ENCODE results near the gene USH1G. TPM values are rescaled to one million over a fixed set of nuclear protein-coding genes. Genes with fewer than 3 reads are reported as not detected.

Gene USH1G
- total and polyA plus RNA-seq, 2 of the 13 experiments (the other 11 are each of a cell fraction or from before 2014, with no cell fraction given) = 0.04 TPM; not detected in 1

DNA sequence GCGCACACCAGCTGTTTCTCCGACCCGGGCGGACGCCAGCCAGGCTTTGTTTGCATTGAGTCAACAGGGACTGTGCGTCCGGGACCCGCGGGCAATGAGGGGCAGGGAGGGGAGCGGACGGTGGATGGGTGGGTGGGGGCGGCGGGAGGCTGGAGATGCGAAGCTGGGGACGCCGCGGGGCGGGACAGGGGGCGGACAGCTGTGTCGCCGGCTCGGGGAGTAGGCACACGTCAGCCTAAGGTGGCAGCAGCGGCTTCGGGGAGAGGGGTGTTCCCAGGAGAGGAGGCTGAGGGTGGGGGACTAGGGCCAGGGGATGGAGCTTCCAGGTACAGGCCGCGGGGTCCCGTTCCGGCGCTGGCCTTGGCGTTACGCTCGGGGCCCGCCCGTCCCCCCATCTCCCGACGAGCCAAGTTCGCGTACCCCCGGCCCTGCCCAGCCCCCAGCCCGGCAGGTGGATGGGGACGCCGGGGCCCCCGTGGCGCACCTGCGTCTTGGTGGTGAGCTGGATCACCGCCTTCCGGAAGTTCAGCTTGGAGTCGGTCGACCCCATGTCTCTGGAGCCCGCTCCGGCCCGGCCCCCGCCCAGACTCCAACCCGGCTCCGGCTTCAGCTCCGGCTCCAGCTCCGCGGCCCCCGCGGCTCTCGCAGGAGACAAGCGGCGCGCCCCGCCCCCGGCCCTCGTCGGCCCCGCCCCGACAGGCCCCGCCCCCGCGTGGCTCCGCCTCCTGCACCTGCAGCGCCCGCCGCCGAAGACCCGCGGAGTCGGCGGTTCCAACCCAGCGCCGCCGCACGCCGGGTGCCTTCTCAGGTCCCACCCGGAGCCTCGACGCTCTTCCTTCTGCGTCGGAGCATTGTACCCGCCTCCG is 49.3 kb upstream of the USH1G start, which contains the start of gene HID1 (continued):
- TF ChIP-seq, protein P1, sequence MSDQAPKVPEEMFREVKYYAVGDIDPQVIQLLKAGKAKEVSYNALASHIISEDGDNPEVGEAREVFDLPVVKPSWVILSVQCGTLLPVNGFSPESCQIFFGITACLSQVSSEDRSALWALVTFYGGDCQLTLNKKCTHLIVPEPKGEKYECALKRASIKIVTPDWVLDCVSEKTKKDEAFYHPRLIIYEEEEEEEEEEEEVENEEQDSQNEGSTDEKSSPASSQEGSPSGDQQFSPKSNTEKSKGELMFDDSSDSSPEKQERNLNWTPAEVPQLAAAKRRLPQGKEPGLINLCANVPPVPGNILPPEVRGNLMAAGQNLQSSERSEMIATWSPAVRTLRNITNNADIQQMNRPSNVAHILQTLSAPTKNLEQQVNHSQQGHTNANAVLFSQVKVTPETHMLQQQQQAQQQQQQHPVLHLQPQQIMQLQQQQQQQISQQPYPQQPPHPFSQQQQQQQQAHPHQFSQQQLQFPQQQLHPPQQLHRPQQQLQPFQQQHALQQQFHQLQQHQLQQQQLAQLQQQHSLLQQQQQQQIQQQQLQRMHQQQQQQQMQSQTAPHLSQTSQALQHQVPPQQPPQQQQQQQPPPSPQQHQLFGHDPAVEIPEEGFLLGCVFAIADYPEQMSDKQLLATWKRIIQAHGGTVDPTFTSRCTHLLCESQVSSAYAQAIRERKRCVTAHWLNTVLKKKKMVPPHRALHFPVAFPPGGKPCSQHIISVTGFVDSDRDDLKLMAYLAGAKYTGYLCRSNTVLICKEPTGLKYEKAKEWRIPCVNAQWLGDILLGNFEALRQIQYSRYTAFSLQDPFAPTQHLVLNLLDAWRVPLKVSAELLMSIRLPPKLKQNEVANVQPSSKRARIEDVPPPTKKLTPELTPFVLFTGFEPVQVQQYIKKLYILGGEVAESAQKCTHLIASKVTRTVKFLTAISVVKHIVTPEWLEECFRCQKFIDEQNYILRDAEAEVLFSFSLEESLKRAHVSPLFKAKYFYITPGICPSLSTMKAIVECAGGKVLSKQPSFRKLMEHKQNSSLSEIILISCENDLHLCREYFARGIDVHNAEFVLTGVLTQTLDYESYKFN (CRISPR knock-in tag; conservative IDR thresholded peaks at IDR 0.05) = peak; percentile 47; the same call in 1 of the 2 replicates
- TF ChIP-seq TSC22D2 (CRISPR knock-in tag; IDR thresholded peaks at IDR 0.05; ENCODE audit: borderline replicate concordance) (peak; percentile 64; the same call in 1 of the 2 replicates), KLF12 (CRISPR knock-in tag; IDR thresholded peaks at IDR 0.05; ENCODE audit: borderline replicate concordance) (peak; percentile 41; the same call in 1 of the 2 replicates), ZNF607 (CRISPR knock-in tag; IDR thresholded peaks at IDR 0.05; ENCODE audit: borderline replicate concordance) (peak; percentile 2; the same call in 1 of the 2 replicates), MEIS2 (CRISPR knock-in tag; IDR thresholded peaks at IDR 0.05) (0 out of 2 replicates have a peak, but pooled peaks have one; percentile 18), TOE1 (CRISPR knock-in tag; IDR thresholded peaks at IDR 0.05) (no peak), BHLHE40 (IDR thresholded peaks at IDR 0.05; ENCODE audit: low read length) (no peak), ARID2 (CRISPR knock-in tag; IDR thresholded peaks at IDR 0.05; ENCODE audit: borderline replicate concordance) (no peak), CREM (IDR thresholded peaks at IDR 0.05) (no peak), CREM (CRISPR knock-in tag; IDR thresholded peaks at IDR 0.05) (no peak), FOXA3 (CRISPR knock-in tag; IDR thresholded peaks at IDR 0.05) (peak; percentile 91)
- TF ChIP-seq, protein P2, sequence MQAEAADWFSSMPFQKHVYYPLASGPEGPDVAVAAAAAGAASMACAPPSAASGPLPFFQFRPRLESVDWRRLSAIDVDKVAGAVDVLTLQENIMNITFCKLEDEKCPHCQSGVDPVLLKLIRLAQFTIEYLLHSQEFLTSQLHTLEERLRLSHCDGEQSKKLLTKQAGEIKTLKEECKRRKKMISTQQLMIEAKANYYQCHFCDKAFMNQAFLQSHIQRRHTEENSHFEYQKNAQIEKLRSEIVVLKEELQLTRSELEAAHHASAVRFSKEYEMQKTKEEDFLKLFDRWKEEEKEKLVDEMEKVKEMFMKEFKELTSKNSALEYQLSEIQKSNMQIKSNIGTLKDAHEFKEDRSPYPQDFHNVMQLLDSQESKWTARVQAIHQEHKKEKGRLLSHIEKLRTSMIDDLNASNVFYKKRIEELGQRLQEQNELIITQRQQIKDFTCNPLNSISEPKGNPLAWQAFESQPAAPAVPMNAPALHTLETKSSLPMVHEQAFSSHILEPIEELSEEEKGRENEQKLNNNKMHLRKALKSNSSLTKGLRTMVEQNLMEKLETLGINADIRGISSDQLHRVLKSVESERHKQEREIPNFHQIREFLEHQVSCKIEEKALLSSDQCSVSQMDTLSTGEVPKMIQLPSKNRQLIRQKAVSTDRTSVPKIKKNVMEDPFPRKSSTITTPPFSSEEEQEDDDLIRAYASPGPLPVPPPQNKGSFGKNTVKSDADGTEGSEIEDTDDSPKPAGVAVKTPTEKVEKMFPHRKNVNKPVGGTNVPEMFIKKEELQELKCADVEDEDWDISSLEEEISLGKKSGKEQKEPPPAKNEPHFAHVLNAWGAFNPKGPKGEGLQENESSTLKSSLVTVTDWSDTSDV (CRISPR knock-in tag; IDR thresholded peaks at IDR 0.05) = no peak
- TF ChIP-seq, protein P3, sequence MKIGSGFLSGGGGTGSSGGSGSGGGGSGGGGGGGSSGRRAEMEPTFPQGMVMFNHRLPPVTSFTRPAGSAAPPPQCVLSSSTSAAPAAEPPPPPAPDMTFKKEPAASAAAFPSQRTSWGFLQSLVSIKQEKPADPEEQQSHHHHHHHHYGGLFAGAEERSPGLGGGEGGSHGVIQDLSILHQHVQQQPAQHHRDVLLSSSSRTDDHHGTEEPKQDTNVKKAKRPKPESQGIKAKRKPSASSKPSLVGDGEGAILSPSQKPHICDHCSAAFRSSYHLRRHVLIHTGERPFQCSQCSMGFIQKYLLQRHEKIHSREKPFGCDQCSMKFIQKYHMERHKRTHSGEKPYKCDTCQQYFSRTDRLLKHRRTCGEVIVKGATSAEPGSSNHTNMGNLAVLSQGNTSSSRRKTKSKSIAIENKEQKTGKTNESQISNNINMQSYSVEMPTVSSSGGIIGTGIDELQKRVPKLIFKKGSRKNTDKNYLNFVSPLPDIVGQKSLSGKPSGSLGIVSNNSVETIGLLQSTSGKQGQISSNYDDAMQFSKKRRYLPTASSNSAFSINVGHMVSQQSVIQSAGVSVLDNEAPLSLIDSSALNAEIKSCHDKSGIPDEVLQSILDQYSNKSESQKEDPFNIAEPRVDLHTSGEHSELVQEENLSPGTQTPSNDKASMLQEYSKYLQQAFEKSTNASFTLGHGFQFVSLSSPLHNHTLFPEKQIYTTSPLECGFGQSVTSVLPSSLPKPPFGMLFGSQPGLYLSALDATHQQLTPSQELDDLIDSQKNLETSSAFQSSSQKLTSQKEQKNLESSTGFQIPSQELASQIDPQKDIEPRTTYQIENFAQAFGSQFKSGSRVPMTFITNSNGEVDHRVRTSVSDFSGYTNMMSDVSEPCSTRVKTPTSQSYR (CRISPR knock-in tag; IDR thresholded peaks at IDR 0.05; ENCODE audit: borderline replicate concordance) = no peak
- TF ChIP-seq, protein P4, sequence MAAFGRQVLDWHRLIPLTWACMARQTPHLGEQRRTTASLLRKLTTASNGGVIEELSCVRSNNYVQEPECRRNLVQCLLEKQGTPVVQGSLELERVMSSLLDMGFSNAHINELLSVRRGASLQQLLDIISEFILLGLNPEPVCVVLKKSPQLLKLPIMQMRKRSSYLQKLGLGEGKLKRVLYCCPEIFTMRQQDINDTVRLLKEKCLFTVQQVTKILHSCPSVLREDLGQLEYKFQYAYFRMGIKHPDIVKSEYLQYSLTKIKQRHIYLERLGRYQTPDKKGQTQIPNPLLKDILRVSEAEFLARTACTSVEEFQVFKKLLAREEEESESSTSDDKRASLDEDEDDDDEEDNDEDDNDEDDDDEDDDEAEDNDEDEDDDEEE (CRISPR knock-in tag; IDR thresholded peaks at IDR 0.05) = peak; percentile 62; the same call in 1 of the 2 replicates

Measured in HepG2 (cell line).